GM12864 (cell line): ENCODE data around the gene CACNA2D1.

Experiments
- DNase-seq: peaks from one replicate; pipeline ENCODE4 v3.0.0-alpha.2; 2011; ENCODE audit warnings: low read depth
- H3K4me3 ChIP-seq: 2 replicates; pipeline ENCODE4 v1.5.1; 2011; ENCODE audit warnings: mild to moderate bottlenecking, low read depth, low read length, control low read depth
- CTCF ChIP-seq: IDR thresholded peaks from 2 replicates; pipeline ENCODE4 v1.5.1; 2011; ENCODE audit warnings: low read depth, mild to moderate bottlenecking, moderate library complexity, low read length, control low read depth, inconsistent platforms; ENCODE audit errors: missing control alignments

The CACNA2D1 gene

GRCh38 chr7:82105463-82105862 lies 338.1 kb downstream of the CACNA2D1 start:
- no peak for DNase-seq
- no peak for TF ChIP-seq CTCF
- H3K4me3 ChIP-seq, result no peak overlapping the region

- H3K4me3 ChIP-seq, result no peak overlapping the region
- no peak for TF ChIP-seq CTCF
- no peak for DNase-seq
Observed at GRCh38 chr7:82098414-82098813, 345.2 kb downstream of the CACNA2D1 start.

GRCh38 chr7:82091126-82091684 lies 352.4 kb downstream of the CACNA2D1 start:
- H3K4me3 ChIP-seq, result no peak overlapping the region
- DNase-seq, result no peak
- TF ChIP-seq CTCF, result no peak

- no peak for DNase-seq
- no peak overlapping the region for H3K4me3 ChIP-seq
- TF ChIP-seq CTCF, result no peak
Observed at GRCh38 chr7:82087099-82087498, 356.5 kb downstream of the CACNA2D1 start.

- no peak overlapping the region for H3K4me3 ChIP-seq
- no peak for TF ChIP-seq CTCF
- DNase-seq, result no peak
Observed at GRCh38 chr7:82085116-82085515, 358.5 kb downstream of the CACNA2D1 start.

GRCh38 chr7:82081644-82082224 lies 361.8 kb downstream of the CACNA2D1 start:
- no peak overlapping the region for H3K4me3 ChIP-seq
- no peak for TF ChIP-seq CTCF
- no peak for DNase-seq

- no peak for DNase-seq
- no peak overlapping the region for H3K4me3 ChIP-seq
- TF ChIP-seq CTCF, result no peak
Observed at GRCh38 chr7:82080254-82080927, 363.2 kb downstream of the CACNA2D1 start.
